HG03432 (cell line): ENCODE data around the gene LIME1.
"Not testable (repeated sequence)": the region's sequence is repeated elsewhere in the genome, so short reads cannot be mapped to it uniquely, and the experiment has no call there.

Source experiments
- ATAC-seq: cut with Tn5 transposase; IDR thresholded peaks from one replicate; pipeline ENCODE4 v1.9.1; 2021; ENCODE audit warnings: mild to moderate bottlenecking, moderate library complexity; ENCODE audit not compliant: unreplicated experiment

Gene LIME1

DNA sequence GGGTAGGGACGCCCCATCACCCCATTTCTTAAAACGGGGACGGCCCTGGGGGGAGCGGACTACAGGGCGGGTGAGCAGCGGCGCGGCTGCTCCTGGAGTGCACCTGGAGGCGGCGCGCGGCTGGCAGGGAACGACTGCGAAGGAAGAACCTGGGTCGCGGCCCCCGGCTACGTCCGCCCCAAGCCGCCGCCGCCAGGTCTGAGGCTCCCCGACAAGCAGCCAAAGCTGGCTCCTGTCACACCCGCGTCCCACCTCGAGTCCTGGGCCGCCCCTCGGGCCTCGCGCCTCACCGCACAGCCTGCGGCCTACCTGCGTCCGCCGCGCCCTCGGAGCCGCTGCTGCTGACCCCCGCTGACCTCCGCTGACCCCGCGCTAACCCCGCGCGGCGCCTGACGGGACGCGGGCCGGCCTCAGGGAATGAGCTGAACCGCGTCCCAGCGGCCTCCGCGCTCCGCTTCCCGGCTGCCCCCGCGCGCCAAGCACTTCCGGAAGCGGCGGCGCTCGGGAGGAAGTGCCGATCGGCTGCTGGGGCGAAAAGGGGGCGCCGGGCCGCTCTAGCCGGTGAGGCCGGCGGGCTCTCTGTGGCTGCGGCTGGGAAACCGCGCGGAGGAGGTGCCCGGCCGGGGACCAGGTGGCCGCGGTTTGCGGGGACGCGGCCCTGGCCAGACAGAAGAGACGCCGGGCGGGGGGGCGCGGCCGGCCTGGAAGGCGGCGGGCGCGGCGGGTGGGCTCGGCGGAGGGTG is 28.7 kb upstream of the LIME1 start, which contains the start of the genes ARFRP1 and ZGPAT:
TSS of gene ARFRP1 (minus strand) at position 419 of the 743 bp plus-strand sequence. CDS start 885 bp downstream, outside the sequence.
TSS of gene ZGPAT (plus strand) at position 482 of the 743 bp plus-strand sequence. CDS start 542 bp downstream, outside the sequence.
- peak; percentile 72 for ATAC-seq

DNA sequence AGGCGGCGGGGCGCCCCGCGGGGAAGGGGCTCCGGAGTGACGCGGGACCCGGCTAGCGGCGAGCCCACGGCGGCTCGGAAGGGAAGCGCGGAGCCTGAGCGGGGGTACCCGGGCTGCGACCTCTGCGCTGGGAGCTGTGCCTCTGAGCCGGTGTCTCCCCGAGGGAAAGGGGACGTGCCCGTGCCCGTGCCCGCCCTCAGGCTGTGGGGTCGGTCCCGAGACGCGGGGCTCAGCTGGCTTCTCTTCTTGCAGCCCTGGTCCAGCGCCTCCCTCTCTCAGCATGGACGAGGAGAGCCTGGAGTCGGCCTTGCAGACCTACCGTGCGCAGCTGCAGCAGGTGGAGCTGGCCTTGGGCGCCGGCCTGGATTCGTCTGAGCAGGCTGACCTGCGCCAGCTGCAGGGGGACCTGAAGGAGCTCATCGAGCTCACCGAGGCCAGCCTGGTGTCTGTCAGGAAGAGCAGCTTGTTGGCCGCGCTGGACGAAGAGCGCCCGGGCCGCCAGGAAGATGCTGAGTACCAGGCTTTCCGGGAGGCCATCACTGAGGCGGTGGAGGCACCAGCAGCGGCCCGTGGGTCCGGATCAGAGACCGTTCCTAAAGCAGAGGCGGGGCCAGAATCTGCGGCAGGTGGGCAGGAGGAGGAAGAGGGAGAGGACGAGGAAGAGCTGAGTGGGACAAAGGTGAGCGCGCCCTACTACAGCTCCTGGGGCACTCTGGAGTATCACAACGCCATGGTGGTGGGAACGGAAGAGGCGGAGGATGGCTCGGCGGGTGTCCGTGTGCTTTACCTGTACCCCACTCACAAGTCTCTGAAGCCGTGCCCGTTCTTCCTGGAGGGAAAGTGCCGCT is 27.9 kb upstream of the LIME1 start:
- ATAC-seq: peak; percentile 10

DNA sequence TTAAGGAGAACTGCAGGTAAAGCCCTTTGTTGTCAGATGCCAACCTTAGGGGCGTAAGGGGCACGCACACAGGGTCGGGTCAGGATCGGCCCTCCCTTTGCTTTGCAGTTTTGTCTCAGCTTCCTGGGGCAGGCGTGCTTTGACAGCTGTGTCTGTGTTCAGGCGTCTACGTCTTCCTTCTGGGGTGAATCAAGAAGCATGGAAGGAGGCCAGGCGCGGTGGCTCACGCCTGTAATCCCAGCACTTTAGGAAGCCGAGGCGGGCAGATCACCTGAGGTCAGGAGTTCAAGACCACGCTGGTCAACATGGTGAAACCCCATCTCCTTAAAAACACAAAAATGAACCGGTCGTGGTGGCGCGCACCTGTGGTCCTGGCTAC is 27.3 kb upstream of the LIME1 start:
- ATAC-seq: no peak

DNA sequence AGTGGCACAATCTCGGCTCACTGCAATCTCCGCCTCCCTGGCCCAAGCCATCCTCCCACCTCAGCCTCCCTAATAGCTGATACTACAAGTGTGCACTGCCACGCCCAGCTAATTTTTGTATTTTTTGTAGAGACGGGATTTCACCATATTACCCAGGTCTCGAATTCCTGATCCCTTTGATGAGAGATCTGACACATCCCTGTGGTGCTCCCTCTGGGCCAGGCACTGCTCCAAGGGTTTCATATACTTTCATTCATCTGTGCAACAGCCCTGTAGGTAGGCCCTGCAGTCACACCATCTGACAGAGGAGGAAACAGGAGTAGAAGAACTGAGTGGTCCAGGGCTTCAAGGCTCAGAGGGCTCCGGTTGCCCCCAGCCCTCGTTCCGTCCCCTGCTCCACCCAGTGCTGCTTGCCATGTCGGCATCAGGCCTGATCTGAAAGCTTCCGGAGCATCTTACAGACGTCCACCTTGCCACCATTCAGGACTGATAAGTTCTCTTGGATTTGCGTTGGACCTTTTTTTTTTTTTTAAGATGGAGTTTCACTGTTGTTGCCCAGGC is 25.3 kb upstream of the LIME1 start:
- ATAC-seq: no peak

DNA sequence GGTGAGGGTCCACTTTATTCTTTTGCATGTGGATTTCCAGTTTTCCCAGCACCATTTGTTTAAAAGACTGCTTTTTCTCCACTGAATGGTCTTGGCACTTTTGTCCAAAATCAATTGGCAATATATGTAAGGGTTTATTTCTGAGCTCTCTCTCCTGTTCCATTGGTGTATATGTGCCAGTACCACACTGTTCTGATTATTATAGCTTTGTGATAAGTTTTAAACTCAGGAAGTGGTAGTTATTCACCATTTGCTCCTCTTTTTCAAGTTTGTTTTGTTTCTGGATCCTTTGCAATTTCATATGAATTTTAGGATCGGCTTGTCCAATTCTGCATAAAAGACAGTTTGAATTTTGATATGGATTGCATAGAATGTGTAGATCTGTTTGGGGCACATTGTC is 24.3 kb upstream of the LIME1 start:
- ATAC-seq: no peak

DNA sequence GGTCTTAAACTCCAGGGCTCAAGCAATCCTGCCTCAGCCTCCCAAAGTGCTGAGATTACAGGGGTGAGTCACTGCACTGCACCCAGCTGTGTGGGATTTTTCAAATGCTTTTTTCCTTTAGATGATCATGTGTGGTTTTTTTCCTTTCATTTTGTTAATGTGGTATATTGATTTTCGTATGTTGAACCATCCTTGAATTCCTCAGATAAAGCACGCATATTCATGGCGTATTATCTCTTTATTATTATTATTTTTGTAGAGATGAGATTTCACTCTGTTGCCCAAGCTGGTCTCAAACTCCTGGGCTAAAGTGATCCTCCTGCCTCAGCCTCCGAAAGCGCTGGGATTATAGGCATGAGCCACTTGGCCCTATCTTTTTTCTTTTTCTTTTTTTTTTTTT is 21.6 kb upstream of the LIME1 start:
- no peak for ATAC-seq

DNA sequence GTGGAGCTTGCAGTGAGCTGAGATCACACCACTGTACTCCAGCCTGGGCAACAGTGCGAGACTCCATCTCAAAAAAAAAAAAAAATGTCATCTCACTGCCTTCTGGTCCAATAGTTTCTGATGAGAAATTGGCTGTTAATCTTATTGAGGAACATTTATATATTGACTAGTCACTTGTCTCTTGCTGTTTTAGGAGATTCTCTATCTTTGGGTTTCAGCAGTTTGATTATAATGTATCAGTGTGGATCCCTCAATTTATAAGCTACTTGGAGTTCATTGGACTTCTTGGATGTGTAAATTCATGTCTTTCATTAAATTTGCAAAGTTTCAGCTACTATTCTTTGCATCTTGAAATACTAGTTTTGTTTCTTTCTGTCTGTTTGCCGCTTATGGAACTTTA is 17.5 kb upstream of the LIME1 start:
- ATAC-seq: no peak

DNA sequence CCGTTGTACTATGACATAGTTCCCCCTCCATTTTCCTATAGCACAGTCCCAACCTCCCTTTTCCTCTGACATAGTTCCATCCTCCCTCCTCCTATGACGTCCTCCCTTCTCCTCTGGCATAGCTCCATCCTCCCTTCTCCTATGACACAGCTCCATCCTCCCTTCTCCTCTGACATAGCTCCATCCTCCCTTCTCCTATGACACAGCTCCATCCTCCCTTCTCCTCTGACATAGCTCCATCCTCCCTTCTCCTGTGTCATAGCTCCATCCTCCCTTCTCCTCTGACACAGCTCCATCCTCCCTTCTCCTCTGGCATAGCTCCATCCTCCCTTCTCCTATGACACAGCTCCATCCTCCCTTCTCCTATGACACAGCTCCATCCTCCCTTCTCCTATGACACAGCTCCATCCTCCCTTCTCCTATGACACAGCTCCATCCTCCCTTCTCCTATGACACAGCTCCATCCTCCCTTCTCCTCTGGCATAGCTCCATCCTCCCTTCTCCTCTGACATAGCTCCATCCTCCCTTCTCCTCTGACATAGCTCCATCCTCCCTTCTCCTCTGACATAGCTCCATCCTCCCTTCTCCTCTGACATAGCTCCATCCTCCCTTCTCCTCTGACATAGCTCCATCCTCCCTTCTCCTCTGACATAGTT is 13.4 kb upstream of the LIME1 start:
- ATAC-seq: not testable (repeated sequence)

DNA sequence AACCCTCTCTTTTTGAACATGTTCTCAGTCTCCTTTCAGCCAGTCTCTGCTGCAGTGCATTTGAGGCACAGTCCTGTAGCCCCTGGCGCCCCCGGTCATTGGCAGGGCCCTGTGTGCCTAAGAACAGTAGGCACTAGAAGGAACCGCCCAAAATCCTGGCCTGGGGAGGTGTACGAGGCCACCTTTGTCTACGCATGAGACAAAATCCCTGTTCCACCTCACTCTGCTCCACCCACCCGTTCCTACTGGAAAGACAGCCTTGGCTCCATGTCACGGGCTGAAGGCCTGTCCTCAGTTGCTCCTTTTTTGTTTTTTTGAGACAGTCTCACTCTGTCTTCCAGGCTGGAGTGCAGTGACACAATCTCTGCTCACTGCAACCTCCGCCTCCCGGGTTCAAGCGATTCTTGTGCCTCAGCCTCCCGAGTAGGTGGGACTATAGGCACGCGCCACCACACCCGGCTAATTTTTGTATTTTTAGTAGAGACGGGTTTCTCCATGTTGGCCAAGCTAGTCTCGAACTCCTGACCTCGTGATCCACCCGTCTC is 6.2 kb upstream of the LIME1 start:
- not testable (repeated sequence) for ATAC-seq

DNA sequence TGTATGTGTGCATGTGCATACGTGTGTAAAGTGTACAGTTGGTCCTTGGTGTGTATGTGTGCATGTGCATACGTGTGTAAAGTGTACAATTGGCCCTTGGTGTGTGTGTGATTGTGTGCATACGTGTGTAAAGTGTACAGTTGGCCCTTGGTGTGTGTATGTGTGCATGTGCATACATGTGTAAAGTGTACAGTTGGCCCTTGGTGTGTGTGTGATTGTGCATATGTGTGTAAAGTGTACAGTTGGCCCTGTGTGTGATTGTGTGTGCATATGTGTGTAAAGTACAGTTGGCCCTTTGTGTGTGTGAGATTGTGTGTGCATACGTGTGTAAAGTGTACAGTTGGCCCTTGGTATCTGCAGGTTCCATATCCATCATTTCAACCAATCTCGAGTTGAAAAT is 5.1 kb upstream of the LIME1 start:
- ATAC-seq: no peak

DNA sequence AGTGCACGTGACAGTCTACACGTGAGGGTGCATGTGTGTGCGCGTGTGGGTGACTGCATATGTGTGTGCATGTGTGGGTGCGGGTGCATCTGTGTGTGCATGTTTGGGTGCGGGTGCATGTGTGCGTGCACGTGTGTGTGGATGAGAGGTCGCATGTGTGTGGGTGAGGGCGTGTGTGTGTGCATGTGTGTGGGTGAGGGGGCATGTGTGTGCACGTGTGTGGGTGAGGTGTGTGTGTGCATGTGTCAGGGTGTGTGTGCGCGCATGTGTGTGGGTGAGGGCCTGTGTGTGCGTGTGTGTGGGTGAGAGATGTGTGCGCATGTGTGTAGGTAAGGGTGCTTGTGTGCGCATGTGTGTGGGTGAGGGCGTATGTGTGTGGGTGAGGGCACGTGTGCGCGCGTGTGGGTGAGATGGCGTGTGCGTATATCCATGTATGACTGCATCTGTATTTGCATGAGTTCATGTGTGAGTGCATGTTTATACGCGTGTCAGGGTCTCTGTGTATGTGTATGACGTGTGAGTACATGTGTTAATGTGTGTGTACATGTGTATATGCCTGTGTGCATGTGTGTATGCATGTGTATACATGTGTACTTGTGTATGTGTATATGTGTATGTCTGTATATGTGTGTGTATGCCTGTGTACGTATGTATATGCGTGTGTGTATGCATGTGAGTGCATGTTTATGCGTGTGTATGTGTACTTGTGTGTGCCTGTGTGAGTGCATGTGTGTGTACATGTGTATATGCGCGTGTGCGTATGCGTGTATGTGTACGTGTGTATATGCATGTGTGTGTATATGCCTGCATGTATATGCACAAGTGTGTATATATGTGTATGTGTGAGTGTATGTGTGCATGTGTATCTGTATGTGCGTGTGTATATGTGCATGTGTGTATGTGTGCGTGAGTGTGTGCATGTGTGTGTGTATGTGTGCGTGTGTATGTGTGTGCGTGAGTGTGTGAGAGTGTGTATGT is 4.1 kb upstream of the LIME1 start:
- no peak for ATAC-seq

DNA sequence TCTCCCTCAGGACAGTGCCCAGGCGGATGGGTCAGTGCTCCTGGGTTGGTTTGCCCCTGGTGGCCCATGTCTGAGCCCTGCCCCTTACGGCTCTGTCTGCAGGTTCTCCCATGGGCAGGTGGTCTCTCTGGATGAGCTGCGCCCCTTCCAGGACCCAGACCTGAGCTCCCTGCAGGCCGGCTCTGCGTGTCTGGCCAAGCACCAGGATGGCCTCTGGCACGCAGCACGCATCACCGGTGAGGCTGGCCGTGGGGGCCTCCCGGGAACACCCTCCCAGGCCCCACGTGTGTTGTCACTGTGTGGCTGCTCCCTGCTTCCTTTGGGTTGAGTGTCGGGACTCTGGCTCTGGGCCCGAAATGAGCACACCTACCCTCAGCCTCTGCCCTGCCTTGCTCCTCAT is 3.3 kb upstream of the LIME1 start:
- ATAC-seq: no peak

DNA sequence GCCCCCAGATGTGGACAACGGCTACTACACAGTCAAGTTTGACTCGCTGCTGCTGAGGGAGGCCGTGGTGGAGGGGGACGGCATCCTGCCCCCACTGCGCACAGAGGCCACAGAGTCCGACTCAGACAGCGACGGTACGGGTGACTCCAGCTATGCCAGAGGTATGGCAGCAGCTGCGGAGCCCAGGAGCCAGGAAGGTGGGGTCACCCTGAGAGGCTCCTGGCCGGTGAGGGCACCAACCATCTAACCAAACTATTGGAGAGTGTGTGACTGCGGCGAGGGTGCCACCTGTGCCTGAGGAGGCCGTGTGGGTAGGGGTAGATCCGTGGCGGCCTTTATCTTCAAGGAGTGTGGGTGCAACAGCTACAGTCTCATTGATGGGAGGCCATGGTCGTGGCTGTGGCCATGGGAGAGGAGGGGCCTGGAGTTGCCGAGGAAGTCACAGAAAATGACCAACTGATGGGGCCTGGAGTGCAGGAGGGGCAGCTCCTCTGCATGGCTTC is 2.8 kb upstream of the LIME1 start:
- no peak for ATAC-seq

DNA sequence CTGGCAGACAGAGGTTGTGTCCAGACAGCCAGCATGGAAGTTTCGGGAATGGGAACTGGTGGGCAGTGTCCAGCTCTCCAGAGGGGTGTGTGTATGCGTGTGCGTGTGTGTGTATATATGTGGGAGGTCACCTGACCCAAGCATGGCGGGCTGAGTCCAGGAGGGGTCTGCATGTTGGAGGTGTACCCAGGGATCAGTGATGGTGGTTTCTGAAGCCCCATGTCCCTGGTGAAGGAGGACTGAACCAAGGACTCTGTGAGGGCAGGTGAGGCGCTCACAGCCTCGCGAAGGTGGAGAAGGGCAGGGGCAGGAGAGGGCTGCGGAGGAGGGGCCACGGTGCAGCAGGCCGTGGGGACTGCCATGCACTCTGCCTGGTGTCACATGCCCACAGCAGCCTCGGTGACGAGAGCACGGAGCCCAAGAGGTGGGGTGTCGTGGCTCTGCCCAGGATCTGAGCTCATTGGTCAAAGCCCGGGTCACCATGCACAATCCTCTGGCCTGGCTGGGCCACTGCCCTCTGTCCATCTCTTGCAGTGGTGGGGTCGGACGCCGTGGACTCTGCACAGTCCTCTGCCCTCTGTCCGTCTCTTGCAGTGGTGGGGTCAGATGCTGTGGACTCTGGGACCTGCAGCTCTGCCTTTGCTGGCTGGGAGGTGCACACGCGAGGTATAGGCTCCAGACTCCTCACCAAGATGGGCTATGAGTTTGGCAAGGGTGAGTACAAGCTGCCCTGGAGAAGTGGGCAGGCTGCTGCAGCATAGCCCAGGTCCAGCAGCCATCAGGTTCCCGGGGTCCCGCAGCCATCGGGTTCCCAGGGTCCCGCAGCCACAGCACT is 2.1 kb upstream of the LIME1 start:
- no peak for ATAC-seq

DNA sequence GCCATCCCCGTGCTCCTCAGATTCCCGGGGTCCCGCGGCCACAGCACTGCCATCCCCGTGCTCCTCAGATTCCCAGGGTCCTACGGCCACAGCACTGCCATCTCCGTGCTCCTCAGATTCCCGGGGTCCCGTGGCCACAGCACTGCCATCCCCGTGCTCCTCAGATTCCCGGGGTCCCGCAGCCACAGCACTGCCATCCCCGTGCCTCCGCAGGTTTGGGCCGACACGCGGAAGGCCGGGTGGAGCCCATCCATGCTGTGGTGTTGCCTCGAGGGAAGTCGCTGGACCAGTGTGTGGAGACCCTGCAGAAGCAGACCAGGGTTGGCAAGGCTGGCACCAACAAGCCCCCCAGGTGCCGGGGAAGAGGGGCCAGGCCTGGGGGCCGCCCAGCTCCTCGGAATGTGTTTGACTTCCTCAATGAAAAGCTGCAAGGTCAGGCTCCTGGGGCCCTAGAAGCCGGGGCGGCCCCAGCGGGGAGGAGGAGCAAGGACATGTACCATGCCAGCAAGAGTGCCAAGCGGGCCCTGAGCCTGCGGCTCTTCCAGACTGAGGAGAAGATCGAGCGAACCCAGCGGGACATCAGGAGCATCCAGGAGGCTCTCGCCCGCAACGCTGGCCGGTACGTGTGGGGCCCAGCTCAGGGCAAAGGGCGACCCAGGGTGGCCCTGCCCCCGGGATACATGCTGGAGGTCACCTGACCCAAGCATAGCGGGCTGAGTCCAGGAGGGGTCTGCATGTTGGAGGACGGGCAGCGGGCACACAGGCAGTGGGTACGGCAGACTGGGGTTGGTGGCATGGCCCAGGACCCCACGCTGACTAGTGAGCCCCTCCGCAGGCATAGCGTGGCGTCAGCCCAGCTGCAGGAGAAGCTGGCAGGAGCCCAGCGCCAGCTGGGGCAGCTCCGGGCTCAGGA is 1.3 kb upstream of the LIME1 start:
- no peak for ATAC-seq

DNA sequence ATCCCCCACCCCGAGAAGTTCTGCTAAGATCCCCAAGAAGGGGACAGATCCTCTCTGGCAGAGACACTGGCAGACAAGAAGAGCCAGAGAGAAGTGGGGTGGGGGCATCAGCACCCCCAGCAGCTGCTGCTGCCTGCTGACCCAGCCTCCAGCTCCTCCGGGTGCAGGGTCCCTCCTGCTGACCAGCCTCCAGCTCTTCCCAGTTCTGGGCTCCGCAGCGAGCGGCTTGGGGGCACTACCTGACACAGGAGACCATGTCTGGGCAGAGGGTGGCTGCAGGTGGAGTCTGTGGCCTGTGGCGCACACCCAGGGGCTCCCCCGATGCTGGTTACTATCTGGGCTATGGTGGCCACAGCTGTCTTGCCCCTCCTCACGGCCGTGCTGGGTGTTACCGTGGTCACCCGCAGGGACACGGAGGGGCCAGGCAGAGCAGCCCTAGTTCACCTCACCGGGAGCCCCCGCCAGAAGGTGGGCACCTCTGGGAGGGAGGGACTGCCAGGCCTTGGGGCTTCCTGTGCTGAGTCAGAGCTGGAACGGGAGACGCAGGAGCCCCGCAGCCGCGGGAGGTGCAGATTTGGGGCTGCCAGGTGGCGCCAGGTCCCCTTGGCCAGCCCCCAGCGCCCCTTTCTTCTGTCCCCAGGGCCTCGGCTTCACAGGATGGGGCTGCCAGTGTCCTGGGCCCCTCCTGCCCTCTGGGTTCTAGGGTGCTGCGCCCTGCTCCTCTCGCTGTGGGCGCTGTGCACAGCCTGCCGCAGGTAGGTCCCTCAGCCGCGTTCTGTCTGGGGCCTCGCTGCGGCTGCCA is 630 bp downstream of the LIME1 start:
- no peak for ATAC-seq

DNA sequence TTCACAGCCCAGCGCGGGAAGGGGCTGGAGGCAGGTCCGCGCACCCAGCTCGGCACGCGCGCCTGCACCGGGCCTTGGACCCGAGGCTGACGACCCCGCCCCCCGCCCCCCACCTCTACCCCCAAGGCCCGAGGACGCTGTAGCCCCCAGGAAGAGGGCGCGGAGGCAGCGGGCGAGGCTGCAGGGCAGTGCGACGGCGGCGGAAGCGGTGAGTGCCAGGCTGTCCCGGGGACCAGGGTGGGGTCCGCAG is 1.2 kb downstream of the LIME1 start:
- ATAC-seq: no peak
